ENCODE data around the gene AIFM1. TPM values are rescaled to one million over a fixed set of nuclear protein-coding genes. Genes with fewer than 3 reads are reported as not detected.
A peak's percentile ranks its signal among the peaks of the same experiment; 100 is the strongest.

Gene AIFM1
- total RNA-seq, 1 experiment from 2014 or later = 71.0 TPM

- in situ Hi-C loops (cut with HindIII; ENCODE audit: low pct_unique_long_range_greater_than_20kb, low sequenced_read_pairs) = no loop called here
- peak; percentile 74 for DNase-seq (ENCODE audit: low read depth, low spot score)
These were observed 7.7 kb upstream of the AIFM1 start for GRCh38 chrX:130173190-130173895.

- in situ Hi-C loops (cut with HindIII; ENCODE audit: low pct_unique_long_range_greater_than_20kb, low sequenced_read_pairs) = no loop called here
- DNase-seq (ENCODE audit: low read depth, low spot score) = no peak
These were observed 6.6 kb upstream of the AIFM1 start for GRCh38 chrX:130172127-130172845.

- DNase-seq (ENCODE audit: low read depth, low spot score) = no peak
- in situ Hi-C loops (cut with HindIII; ENCODE audit: low pct_unique_long_range_greater_than_20kb, low sequenced_read_pairs) = no loop called here
These were observed 5.9 kb upstream of the AIFM1 start, which contains the start of gene RAB33A for GRCh38 chrX:130171446-130172126. Gene RAB33A (plus strand): TSS chrX:130171962. CDS start chrX:130172063, 101 bp downstream.

GRCh38 chrX:130170752-130171445 lies 5.3 kb upstream of the AIFM1 start:
- in situ Hi-C loops (cut with HindIII; ENCODE audit: low pct_unique_long_range_greater_than_20kb, low sequenced_read_pairs) = no loop called here
- DNase-seq (ENCODE audit: low read depth, low spot score) = no peak

- DNase-seq (ENCODE audit: low read depth, low spot score) = no peak
These were observed 1.4 kb upstream of the AIFM1 start for GRCh38 chrX:130167040-130167439.

GRCh38 chrX:130166503-130166777 lies 799 bp upstream of the AIFM1 start:
- DNase-seq (ENCODE audit: low read depth, low spot score) = no peak
- in situ Hi-C loops (cut with HindIII; ENCODE audit: low pct_unique_long_range_greater_than_20kb, low sequenced_read_pairs) = no loop called here

More at GRCh38 chrX:130167040-130167439, 1.4 kb upstream of the AIFM1 start:
- in situ Hi-C loops (cut with HindIII; ENCODE audit: low pct_unique_long_range_greater_than_20kb, low sequenced_read_pairs) = no loop called here

GRCh38 chrX:130165181-130165702 lies 399 bp downstream of the AIFM1 start:
- no peak for DNase-seq (ENCODE audit: low read depth, low spot score)
- in situ Hi-C loops (cut with HindIII; ENCODE audit: low pct_unique_long_range_greater_than_20kb, low sequenced_read_pairs) = no loop called here

- no peak for DNase-seq (ENCODE audit: low read depth, low spot score)
- in situ Hi-C loops (cut with HindIII; ENCODE audit: low pct_unique_long_range_greater_than_20kb, low sequenced_read_pairs) = no loop called here
These were observed 2.2 kb downstream of the AIFM1 start for GRCh38 chrX:130163398-130163797.

- DNase-seq (ENCODE audit: low read depth, low spot score) = no peak
- in situ Hi-C loops (cut with HindIII; ENCODE audit: low pct_unique_long_range_greater_than_20kb, low sequenced_read_pairs) = no loop called here
These were observed 3.4 kb downstream of the AIFM1 start for GRCh38 chrX:130162094-130162735.

- no peak for DNase-seq (ENCODE audit: low read depth, low spot score)
- in situ Hi-C loops (cut with HindIII; ENCODE audit: low pct_unique_long_range_greater_than_20kb, low sequenced_read_pairs) = no loop called here
These were observed 5.9 kb downstream of the AIFM1 start for GRCh38 chrX:130159776-130160175.

- in situ Hi-C loops (cut with HindIII; ENCODE audit: low pct_unique_long_range_greater_than_20kb, low sequenced_read_pairs) = no loop called here
- no peak for DNase-seq (ENCODE audit: low read depth, low spot score)
These were observed 7.3 kb downstream of the AIFM1 start for GRCh38 chrX:130158311-130158710.

- DNase-seq (ENCODE audit: low read depth, low spot score) = no peak
- in situ Hi-C loops (cut with HindIII; ENCODE audit: low pct_unique_long_range_greater_than_20kb, low sequenced_read_pairs) = no loop called here
These were observed 10.1 kb downstream of the AIFM1 start for GRCh38 chrX:130155564-130155963.

GRCh38 chrX:130147631-130148030 lies 18.0 kb downstream of the AIFM1 start:
- DNase-seq (ENCODE audit: low read depth, low spot score) = no peak
- in situ Hi-C loops (cut with HindIII; ENCODE audit: low pct_unique_long_range_greater_than_20kb, low sequenced_read_pairs) = no loop called here

- in situ Hi-C loops (cut with HindIII; ENCODE audit: low pct_unique_long_range_greater_than_20kb, low sequenced_read_pairs) = no loop called here
- DNase-seq (ENCODE audit: low read depth, low spot score) = no peak
These were observed 20.5 kb downstream of the AIFM1 start for GRCh38 chrX:130145123-130145522.

- in situ Hi-C loops (cut with HindIII; ENCODE audit: low pct_unique_long_range_greater_than_20kb, low sequenced_read_pairs) = no loop called here
- no peak for DNase-seq (ENCODE audit: low read depth, low spot score)
These were observed 21.1 kb downstream of the AIFM1 start for GRCh38 chrX:130144509-130144908.

- in situ Hi-C loops (cut with HindIII; ENCODE audit: low pct_unique_long_range_greater_than_20kb, low sequenced_read_pairs) = no loop called here
- no peak for DNase-seq (ENCODE audit: low read depth, low spot score)
These were observed 26.0 kb downstream of the AIFM1 start for GRCh38 chrX:130139474-130140201.

GRCh38 chrX:130136961-130137360 lies 28.7 kb downstream of the AIFM1 start:
- no peak for DNase-seq (ENCODE audit: low read depth, low spot score)
- in situ Hi-C loops (cut with HindIII; ENCODE audit: low pct_unique_long_range_greater_than_20kb, low sequenced_read_pairs) = no loop called here
